Osteocyte (in vitro differentiated cells): ENCODE measurements around the gene FOSL1. TPM values are rescaled to one million over a fixed set of nuclear protein-coding genes. Genes with fewer than 3 reads are reported as not detected.

Experiments used
- DNase-seq: peaks from one replicate; pipeline ENCODE4 v3.0.0; 2021; ENCODE audit warnings: mixed read lengths; ENCODE audit not compliant: unreplicated experiment; ENCODE audit errors: extremely low spot score
- H3K27ac Mint-ChIP-seq: one replicate; pipeline ENCODE4 v1.8.0; 2021; ENCODE audit warnings: mild to moderate bottlenecking, mixed read lengths; ENCODE audit not compliant: unreplicated experiment
- H3K27me3 Mint-ChIP-seq: one replicate; pipeline ENCODE4 v1.8.0; 2021; ENCODE audit warnings: mixed read lengths; ENCODE audit not compliant: unreplicated experiment
- H3K36me3 Mint-ChIP-seq: one replicate; pipeline ENCODE4 v1.8.0; 2021; ENCODE audit warnings: mixed read lengths; ENCODE audit not compliant: unreplicated experiment
- H3K4me1 Mint-ChIP-seq: one replicate; pipeline ENCODE4 v1.8.0; 2021; ENCODE audit warnings: mixed read lengths; ENCODE audit not compliant: unreplicated experiment
- H3K4me3 Mint-ChIP-seq: one replicate; pipeline ENCODE4 v1.8.0; 2021; ENCODE audit warnings: mild to moderate bottlenecking, moderate library complexity, mixed read lengths; ENCODE audit not compliant: unreplicated experiment
- H3K9me3 Mint-ChIP-seq: one replicate; pipeline ENCODE4 v1.8.0; 2021; ENCODE audit warnings: mixed read lengths; ENCODE audit not compliant: unreplicated experiment
- total RNA-seq: library from RNA; stranded (reverse); gene quantifications from 2 replicates; pipeline ENCODE4 v1.2.1, GENCODE V29; 2021
- TF ChIP-seq, protein P1 (sequence below): fragments of 200-600 bp; sonication (generic); IDR thresholded peaks from 2 replicates; pipeline ENCODE4 v1.5.0; 2021; ENCODE audit warnings: antibody characterized with exemption, mild to moderate bottlenecking, moderate library complexity

Gene FOSL1
- total RNA-seq, 1 donor from 2014 or later: 38.0 TPM

DNA sequence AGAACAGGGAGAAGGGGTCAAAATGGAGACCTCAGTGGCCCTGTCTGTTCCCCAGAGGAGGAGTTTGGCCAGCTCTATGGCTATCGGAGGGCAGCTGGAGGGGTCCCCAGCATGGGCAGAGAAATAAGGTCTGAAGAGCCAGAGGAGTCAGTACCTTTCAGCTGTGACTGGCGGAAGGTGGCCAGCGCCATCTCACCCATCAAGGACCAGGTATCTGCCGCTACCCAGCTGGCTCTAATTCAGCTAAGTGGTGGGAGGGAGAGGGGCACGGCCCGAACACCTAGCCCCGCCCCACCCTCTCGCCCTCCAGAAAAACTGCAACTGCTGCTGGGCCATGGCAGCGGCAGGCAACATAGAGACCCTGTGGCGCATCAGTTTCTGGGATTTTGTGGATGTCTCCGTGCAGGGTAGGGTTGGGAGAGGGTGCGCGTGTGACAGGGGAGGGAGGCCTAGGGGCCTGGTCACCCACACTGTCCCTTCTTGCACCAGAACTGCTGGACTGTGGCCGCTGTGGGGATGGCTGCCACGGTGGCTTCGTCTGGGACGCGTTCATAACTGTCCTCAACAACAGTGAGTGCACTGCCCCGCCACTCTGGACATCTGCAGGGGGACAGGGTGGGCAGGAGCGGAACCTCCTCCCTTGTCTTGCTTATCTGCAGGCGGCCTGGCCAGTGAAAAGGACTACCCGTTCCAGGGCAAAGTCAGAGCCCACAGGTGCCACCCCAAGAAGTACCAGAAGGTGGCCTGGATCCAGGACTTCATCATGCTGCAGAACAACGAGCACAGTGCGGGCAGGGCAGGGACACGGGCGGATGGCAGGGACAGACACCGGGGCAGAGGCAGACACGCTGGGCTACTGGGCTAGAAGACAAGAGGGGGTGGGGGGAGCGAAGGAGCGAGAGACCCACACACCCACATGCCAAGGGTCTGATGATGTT is 17.8 kb downstream of the FOSL1 start:
- Mint-ChIP-seq H3K4me3 (no peak overlapping the region), H3K9me3 (no peaks in the 10 kb centered on the region), H3K4me1 (peaks cover 16% of the 10 kb centered on the region), H3K36me3 (peaks cover 23% of the 10 kb centered on the region), H3K27me3 (no peaks in the 10 kb centered on the region), H3K27ac (no peak overlapping the region)
- no peak for DNase-seq
- TF ChIP-seq, protein P1, sequence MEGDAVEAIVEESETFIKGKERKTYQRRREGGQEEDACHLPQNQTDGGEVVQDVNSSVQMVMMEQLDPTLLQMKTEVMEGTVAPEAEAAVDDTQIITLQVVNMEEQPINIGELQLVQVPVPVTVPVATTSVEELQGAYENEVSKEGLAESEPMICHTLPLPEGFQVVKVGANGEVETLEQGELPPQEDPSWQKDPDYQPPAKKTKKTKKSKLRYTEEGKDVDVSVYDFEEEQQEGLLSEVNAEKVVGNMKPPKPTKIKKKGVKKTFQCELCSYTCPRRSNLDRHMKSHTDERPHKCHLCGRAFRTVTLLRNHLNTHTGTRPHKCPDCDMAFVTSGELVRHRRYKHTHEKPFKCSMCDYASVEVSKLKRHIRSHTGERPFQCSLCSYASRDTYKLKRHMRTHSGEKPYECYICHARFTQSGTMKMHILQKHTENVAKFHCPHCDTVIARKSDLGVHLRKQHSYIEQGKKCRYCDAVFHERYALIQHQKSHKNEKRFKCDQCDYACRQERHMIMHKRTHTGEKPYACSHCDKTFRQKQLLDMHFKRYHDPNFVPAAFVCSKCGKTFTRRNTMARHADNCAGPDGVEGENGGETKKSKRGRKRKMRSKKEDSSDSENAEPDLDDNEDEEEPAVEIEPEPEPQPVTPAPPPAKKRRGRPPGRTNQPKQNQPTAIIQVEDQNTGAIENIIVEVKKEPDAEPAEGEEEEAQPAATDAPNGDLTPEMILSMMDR: no peak

DNA sequence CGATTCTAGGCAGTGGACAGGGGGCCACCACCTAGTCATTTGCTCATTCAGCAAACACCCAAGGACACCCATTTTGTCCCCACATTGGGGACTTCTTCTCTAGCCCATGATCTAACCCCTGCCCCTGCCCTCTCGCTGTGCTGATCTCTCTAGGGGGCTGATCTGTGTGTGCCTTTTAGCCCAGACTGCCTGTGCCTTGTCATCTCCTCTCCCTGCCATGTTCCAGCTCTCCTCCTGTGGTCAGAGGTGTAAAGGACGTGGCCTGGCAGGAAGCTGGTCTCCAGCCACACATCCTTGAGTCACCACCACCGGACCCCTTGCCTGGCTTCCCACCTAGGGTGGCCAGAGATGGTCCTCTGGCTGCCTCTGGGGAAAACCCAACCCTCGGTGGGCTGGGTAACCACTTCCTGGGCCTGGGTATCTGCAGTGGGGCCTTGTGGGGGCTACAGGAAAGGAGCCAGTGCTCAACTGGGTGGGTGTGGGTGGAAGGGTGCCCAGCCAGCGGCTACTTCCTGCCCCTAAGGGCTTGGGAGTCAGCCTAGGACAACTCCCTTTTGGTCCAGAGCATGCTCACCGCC is 19.3 kb downstream of the FOSL1 start:
- Mint-ChIP-seq H3K27ac (no peak overlapping the region), H3K9me3 (no peaks in the 10 kb centered on the region), H3K4me1 (peaks cover 5% of the 10 kb centered on the region), H3K27me3 (no peaks in the 10 kb centered on the region), H3K36me3 (peaks cover 18% of the 10 kb centered on the region), H3K4me3 (no peak overlapping the region)
- TF ChIP-seq, protein P1: no peak
- DNase-seq: no peak

GRCh38 chr11:65880027-65880426 is 20.2 kb downstream of the FOSL1 start:
- H3K4me1 Mint-ChIP-seq: peaks cover 5% of the 10 kb centered on the region
- H3K4me3 Mint-ChIP-seq: no peak overlapping the region
- H3K36me3 Mint-ChIP-seq: peaks cover 14% of the 10 kb centered on the region
- DNase-seq: no peak
- H3K27me3 Mint-ChIP-seq: no peaks in the 10 kb centered on the region
- no peaks in the 10 kb centered on the region for H3K9me3 Mint-ChIP-seq
- H3K27ac Mint-ChIP-seq: no peak overlapping the region
- TF ChIP-seq, protein P1: no peak

- no peak for DNase-seq
- TF ChIP-seq, protein P1: no peak
- Mint-ChIP-seq H3K27ac (peak within 1 kb of the TSS; percentile 23), H3K36me3 (peaks cover 13% of the 10 kb centered on the region), H3K9me3 (no peaks in the 10 kb centered on the region), H3K27me3 (no peaks in the 10 kb centered on the region), H3K4me3 (no peak within 1 kb of the TSS), H3K4me1 (peaks cover 3% of the 10 kb centered on the region)
Observed at GRCh38 chr11:65879617-65880016, 20.6 kb downstream of the FOSL1 start, which contains the start of gene CTSW. CTSW (plus strand) TSS chr11:65879837; CDS start chr11:65879855, 18 bp downstream.
